ENCODE data around the gene NR5A1. TPM values are rescaled to one million over a fixed set of nuclear protein-coding genes. Genes with fewer than 3 reads are reported as not detected.

Gene NR5A1
- total RNA-seq, 1 experiment from 2014 or later = 0.64 TPM

GRCh38 chr9:124514125-124514524 lies 6.9 kb upstream of the NR5A1 start:
- POLR2A ChIA-PET = no interaction called here
- H3K4me3 ChIP-seq (replicated peaks in 1 of 2; ENCODE audit: low read depth in 1 of 2, low read length in 2 of 2) = no peak overlapping the region
- no peaks in the 10 kb centered on the region for H3K9me3 ChIP-seq (ENCODE audit: control insufficient read depth in 1 of 2, insufficient read depth in 1 of 2, low read depth in 1 of 2, low read length in 2 of 2)
- H3K27ac ChIP-seq (ENCODE audit: low read depth, low read length) = no peak overlapping the region
- no peaks in the 10 kb centered on the region for H3K27me3 ChIP-seq (ENCODE audit: insufficient read depth, low read length)
- H3K79me2 ChIP-seq (ENCODE audit: insufficient read depth, low read length) = no peaks in the 10 kb centered on the region
- no TSS peak for BruUV-seq (replicated peaks)
- no peak overlapping the region for H3K4me2 ChIP-seq (ENCODE audit: low read length)
- intact Hi-C loops (cut with micrococcal nuclease) = no loop called here
- no peaks in the 10 kb centered on the region for H3K9me2 ChIP-seq (ENCODE audit: insufficient read depth)
- ATAC-seq = no peak
- RAD21 ChIA-PET (ENCODE audit: low non-redundant PET in 1 of 2, low total read pairs in 2 of 2, uncharacterized antibody in 2 of 2, unreplicated experiment in 2 of 2) = no interaction called here
- H3K36me3 ChIP-seq (ENCODE audit: control insufficient read depth in 1 of 2, insufficient read depth in 2 of 2, low read length in 2 of 2) = no peaks in the 10 kb centered on the region
- no peak overlapping the region for H3K9ac ChIP-seq (ENCODE audit: low read length)
- H3K4me1 ChIP-seq (ENCODE audit: control insufficient read depth in 1 of 2, insufficient read depth in 2 of 2, low read length in 2 of 2) = peaks cover 5 to 8% of the 10 kb centered on the region in 2 experiments; a peak in 3 of 4 replicates
- no peak overlapping the region for H2AFZ ChIP-seq (ENCODE audit: low read depth, low read length, poor library complexity, severe bottlenecking)
- TF ChIP-seq SIN3A (IDR thresholded peaks at IDR 0.05; ENCODE audit: low read depth) = no peak
- no peak for TF ChIP-seq POLR2A (IDR thresholded peaks at IDR 0.05; ENCODE audit: borderline replicate concordance, extremely low read depth, insufficient read depth, insufficient read length)
- no peak for TF ChIP-seq JUND (IDR thresholded peaks at IDR 0.05)
- no peak for TF ChIP-seq ZBTB33 (IDR thresholded peaks at IDR 0.05; ENCODE audit: extremely low read depth, insufficient replicate concordance, low read length)
- no peak for TF ChIP-seq FOSL1 (IDR thresholded peaks at IDR 0.05; ENCODE audit: low read depth)
- no peak for TF ChIP-seq EGR1 (IDR thresholded peaks at IDR 0.05; ENCODE audit: low read depth)
- TF ChIP-seq ATF3 (IDR thresholded peaks at IDR 0.05) = no peak
- no peak for DNase-seq (ENCODE audit: low read depth, low spot score)
- H4K20me1 ChIP-seq (ENCODE audit: insufficient read depth) = no peaks in the 10 kb centered on the region
- CTCF ChIA-PET = no interaction called here

GRCh38 chr9:124513376-124513994 lies 6.3 kb upstream of the NR5A1 start:
- peak; percentile 33; the same call in 1 of the 2 replicates for ATAC-seq
- Histone ChIP-seq H3K27me3 (ENCODE audit: insufficient read depth, low read length) (no peaks in the 10 kb centered on the region), H3K27ac (ENCODE audit: low read depth, low read length) (no peak overlapping the region), H3K9me3 (ENCODE audit: control insufficient read depth in 1 of 2, insufficient read depth in 1 of 2, low read depth in 1 of 2, low read length in 2 of 2) (no peaks in the 10 kb centered on the region), H3K9me2 (ENCODE audit: insufficient read depth) (no peaks in the 10 kb centered on the region), H3K4me3 (replicated peaks in 1 of 2; ENCODE audit: low read depth in 1 of 2, low read length in 2 of 2) (no peak overlapping the region), H4K20me1 (ENCODE audit: insufficient read depth) (no peaks in the 10 kb centered on the region), H3K4me2 (ENCODE audit: low read length) (no peak overlapping the region; the same call in 1 of the 2 replicates), H3K4me1 (ENCODE audit: control insufficient read depth in 1 of 2, insufficient read depth in 2 of 2, low read length in 2 of 2) (peaks cover 5 to 8% of the 10 kb centered on the region in 2 experiments; a peak in 3 of 4 replicates), H3K9ac (ENCODE audit: low read length) (no peak overlapping the region), H3K36me3 (ENCODE audit: control insufficient read depth in 1 of 2, insufficient read depth in 2 of 2, low read length in 2 of 2) (no peaks in the 10 kb centered on the region), H3K79me2 (ENCODE audit: insufficient read depth, low read length) (no peaks in the 10 kb centered on the region), H2AFZ (ENCODE audit: low read depth, low read length, poor library complexity, severe bottlenecking) (no peak overlapping the region)
- ChIA-PET CTCF (no interaction called here), RAD21 (ENCODE audit: low non-redundant PET in 1 of 2, low total read pairs in 2 of 2, uncharacterized antibody in 2 of 2, unreplicated experiment in 2 of 2) (no interaction called here), POLR2A (no interaction called here)
- DNase-seq (ENCODE audit: low read depth, low spot score) = no peak
- intact Hi-C loops (cut with micrococcal nuclease) = no loop called here
- no TSS peak for BruUV-seq (replicated peaks)
- TF ChIP-seq EZH2 (IDR thresholded peaks at IDR 0.05) = no peak
- TF ChIP-seq ZNF274 (IDR thresholded peaks at IDR 0.05; ENCODE audit: low read depth, low read length) = no peak
- no peak for TF ChIP-seq CEBPB (IDR thresholded peaks at IDR 0.05; ENCODE audit: low read depth)
- no peak for TF ChIP-seq SRF (IDR thresholded peaks at IDR 0.05; ENCODE audit: low read depth)
- no peak for TF ChIP-seq ZFX (IDR thresholded peaks at IDR 0.05)
- no peak for TF ChIP-seq POLR2A (IDR thresholded peaks at IDR 0.05; ENCODE audit: borderline replicate concordance, extremely low read depth, insufficient read depth, insufficient read length)
- no peak for TF ChIP-seq CBX3 (IDR thresholded peaks at IDR 0.05; ENCODE audit: low read depth)
- TF ChIP-seq POLR2AphosphoS5 (IDR thresholded peaks at IDR 0.05; ENCODE audit: low read depth, low read length) = no peak
- no peak for TF ChIP-seq CTCF (IDR thresholded peaks at IDR 0.05 in 2 of 3, conservative IDR thresholded peaks at IDR 0.05 in 1 of 3; ENCODE audit: borderline replicate concordance in 1 of 3, insufficient read depth in 1 of 3, low read depth in 2 of 3, low read length in 2 of 3)
- no peak for TF ChIP-seq ELF1 (IDR thresholded peaks at IDR 0.05; ENCODE audit: borderline replicate concordance, low read depth)
- no peak for TF ChIP-seq RAD21 (IDR thresholded peaks at IDR 0.05; ENCODE audit: low read depth)

Data from HCT116 (cell line).